SJSA1 (cell line): ENCODE results near the gene CDK9. TPM values are rescaled to one million over a fixed set of nuclear protein-coding genes. Genes with fewer than 3 reads are reported as not detected.

ENCODE experiments used
- DNase-seq, 2 experiments: peaks; one replicate each; pipeline ENCODE4 v3.0.0-alpha.2; 2015 to 2020; ENCODE audit warnings: low spot score in 2 of 2, low read depth in 1 of 2
- H3K27ac ChIP-seq: fragments of 250-450 bp; sonication (Bioruptor Pico); 2 replicates; pipeline ENCODE4 v1.5.1; 2020; ENCODE audit warnings: mild to moderate bottlenecking, moderate library complexity
- H3K27me3 ChIP-seq: fragments of 250-450 bp; sonication (Bioruptor Pico); replicated peaks from 2 replicates; pipeline ENCODE4 v1.5.1; 2020; ENCODE audit warnings: mild to moderate bottlenecking, moderate library complexity
- H3K36me3 ChIP-seq: fragments of 250-450 bp; sonication (Bioruptor Pico); 2 replicates; pipeline ENCODE4 v1.5.1; 2020; ENCODE audit warnings: mild to moderate bottlenecking
- H3K4me1 ChIP-seq: fragments of 250-450 bp; sonication (Bioruptor Pico); replicated peaks from 2 replicates; pipeline ENCODE4 v1.6.1; 2021; ENCODE audit warnings: mild to moderate bottlenecking
- H3K4me3 ChIP-seq: fragments of 250-450 bp; sonication (Bioruptor Pico); 2 replicates; pipeline ENCODE4 v1.5.1; 2020; ENCODE audit warnings: mild to moderate bottlenecking
- H3K9me3 ChIP-seq: fragments of 250-450 bp; sonication (Bioruptor Pico); replicated peaks from 2 replicates; pipeline ENCODE4 v1.5.1; 2020; ENCODE audit warnings: mild to moderate bottlenecking
- total RNA-seq: library from RNA; depleted of rRNA; stranded (reverse); fragments of >200 nt; shearing (Covaris generic); gene quantifications from 2 replicates; pipeline ENCODE4 v1.2.3, GENCODE V29; 2014

CDK9 gene
- total RNA-seq, 1 experiment from 2014 or later, result 21.4 TPM

- Histone ChIP-seq H3K27me3 (no peaks in the 10 kb centered on the region), H3K27ac (no peak overlapping the region), H3K36me3 (peaks cover 83% of the 10 kb centered on the region), H3K4me1 (peaks cover 6% of the 10 kb centered on the region), H3K4me3 (no peak overlapping the region), H3K9me3 (no peaks in the 10 kb centered on the region)
- no peak for DNase-seq
Observed at GRCh38 chr9:127809002-127809539, 23.2 kb downstream of the CDK9 start.

DNA sequence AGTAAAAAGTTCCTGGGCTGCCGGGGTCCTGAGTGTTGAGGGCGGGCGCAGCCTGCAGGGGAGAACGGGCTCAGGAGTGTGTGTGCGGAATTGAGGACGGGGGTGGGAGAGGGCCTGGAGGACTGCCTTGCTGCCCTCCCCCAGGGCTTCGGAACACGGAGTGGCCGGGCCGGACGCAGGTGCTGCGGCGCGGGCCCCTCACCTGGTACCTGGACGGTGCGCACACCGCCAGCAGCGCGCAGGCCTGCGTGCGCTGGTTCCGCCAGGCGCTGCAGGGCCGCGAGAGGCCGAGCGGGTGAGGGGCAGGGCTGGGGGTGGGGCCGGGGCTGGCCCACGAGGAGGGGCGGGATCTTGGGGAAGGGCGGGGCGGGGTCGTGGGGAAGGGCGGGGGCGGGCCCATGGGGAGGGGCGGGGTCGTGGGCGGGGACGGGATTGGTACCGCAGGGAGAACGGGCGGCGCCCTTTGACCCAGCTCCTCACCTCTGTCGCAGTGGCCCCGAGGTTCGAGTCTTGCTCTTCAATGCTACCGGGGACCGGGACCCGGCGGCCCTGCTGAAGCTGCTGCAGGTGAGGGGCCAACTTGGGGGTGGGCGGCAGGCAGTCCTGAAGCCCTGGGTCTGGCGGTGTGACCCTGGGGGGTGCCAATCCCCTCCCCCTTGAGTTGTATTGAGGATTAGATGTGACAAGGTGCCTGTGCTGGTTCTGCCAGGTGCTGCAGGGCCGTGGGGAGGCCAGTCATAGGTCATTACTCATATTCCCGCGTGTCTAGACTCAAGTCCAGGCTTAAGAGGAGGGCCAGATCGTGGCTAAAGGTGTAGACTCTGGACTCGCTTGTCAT, 23.9 kb downstream of the CDK9 start:
- no peak overlapping the region for H3K4me3 ChIP-seq
- H3K4me1 ChIP-seq, result no peaks in the 10 kb centered on the region
- no peak overlapping the region for H3K27ac ChIP-seq
- peaks cover 81% of the 10 kb centered on the region for H3K36me3 ChIP-seq
- no peaks in the 10 kb centered on the region for H3K27me3 ChIP-seq
- DNase-seq, result no peak
- H3K9me3 ChIP-seq, result no peaks in the 10 kb centered on the region

- Histone ChIP-seq H3K9me3 (no peaks in the 10 kb centered on the region), H3K4me3 (no peak overlapping the region), H3K4me1 (no peaks in the 10 kb centered on the region), H3K36me3 (peaks cover 81% of the 10 kb centered on the region), H3K27ac (no peak overlapping the region), H3K27me3 (no peaks in the 10 kb centered on the region)
- no peak for DNase-seq
Observed at GRCh38 chr9:127810378-127811187, 24.7 kb downstream of the CDK9 start.

DNA sequence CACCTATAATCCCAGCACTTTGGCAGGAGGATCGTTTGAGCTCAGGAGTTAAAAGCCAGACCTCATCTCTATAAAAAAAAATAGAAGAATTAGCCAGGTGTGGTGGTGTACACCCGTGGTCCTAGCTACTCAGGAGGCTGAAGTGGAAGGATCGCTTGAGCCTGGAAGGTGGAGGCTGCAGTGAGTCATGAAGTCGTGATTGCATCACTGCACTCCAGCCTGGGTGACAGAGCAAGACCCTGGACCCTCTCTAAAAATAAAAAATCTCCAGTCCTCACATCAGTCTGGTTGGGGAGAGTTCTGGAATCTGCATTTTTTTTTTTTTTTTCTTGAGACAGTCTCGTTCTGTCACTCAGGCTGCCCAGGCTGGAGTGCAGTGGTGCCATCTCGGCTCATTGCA, 26.2 kb downstream of the CDK9 start:
- DNase-seq, result no peak
- Histone ChIP-seq H3K9me3 (no peaks in the 10 kb centered on the region), H3K4me3 (no peak overlapping the region), H3K27me3 (no peaks in the 10 kb centered on the region), H3K4me1 (no peaks in the 10 kb centered on the region), H3K36me3 (peaks cover 81% of the 10 kb centered on the region), H3K27ac (no peak overlapping the region)

GRCh38 chr9:127812936-127813675, 27.3 kb downstream of the CDK9 start:
- Histone ChIP-seq H3K4me3 (no peak overlapping the region), H3K27me3 (no peaks in the 10 kb centered on the region), H3K36me3 (peaks cover 81% of the 10 kb centered on the region), H3K4me1 (no peaks in the 10 kb centered on the region), H3K27ac (no peak overlapping the region), H3K9me3 (no peaks in the 10 kb centered on the region)
- DNase-seq, result no peak

- Histone ChIP-seq H3K9me3 (no peaks in the 10 kb centered on the region), H3K27me3 (no peaks in the 10 kb centered on the region), H3K36me3 (peaks cover 81% of the 10 kb centered on the region), H3K27ac (no peak overlapping the region), H3K4me3 (no peak overlapping the region), H3K4me1 (no peaks in the 10 kb centered on the region)
- DNase-seq, result no peak
Observed at GRCh38 chr9:127813686-127814226, 27.9 kb downstream of the CDK9 start.

DNA sequence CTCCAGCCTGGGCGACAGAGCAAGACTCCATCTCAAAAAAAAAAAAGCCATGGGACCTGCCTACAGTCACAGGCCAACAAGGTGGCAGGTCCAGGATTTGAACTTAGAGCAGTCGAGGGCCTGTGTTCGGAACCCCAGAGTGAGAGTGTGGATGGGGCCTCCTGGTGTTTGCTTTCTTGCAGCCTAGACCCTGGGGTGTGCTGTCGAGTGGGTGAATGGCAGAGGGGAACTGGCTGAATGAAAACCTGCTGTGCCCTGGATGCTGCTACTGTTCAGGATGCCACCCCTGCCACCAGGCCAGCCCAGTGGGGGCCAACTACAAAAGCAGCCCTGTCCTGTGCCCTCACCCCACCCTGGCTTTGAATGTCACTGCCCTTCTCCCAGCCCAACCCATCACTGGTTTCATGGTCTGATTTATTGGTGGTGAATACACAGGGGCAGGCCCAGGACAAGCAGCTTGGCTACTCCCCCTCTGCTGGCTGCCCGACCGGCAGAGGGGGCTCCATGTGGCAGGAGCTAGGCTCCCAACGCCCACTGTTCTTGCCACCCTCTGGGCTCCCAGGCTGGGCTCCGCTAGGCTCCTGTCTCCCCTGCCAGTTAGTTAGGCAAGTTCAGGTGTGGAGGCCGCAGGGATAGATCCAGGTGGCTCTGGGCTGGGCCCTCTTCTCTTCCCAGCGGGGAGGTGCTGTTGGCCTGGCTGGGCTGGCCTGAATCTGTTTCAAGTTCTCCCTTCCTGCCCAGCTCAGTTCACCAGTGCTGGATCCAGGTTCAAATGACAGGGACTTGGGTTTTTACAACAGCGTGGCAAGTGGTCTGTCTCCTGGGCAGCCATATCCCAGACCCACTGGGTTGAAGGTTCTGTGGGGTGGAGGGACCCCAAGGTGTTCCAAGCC, 29.0 kb downstream of the CDK9 start:
- no peak for DNase-seq
- Histone ChIP-seq H3K4me1 (no peaks in the 10 kb centered on the region), H3K27me3 (no peaks in the 10 kb centered on the region), H3K4me3 (no peak overlapping the region), H3K36me3 (peaks cover 83% of the 10 kb centered on the region), H3K27ac (no peak overlapping the region), H3K9me3 (no peaks in the 10 kb centered on the region)

DNA sequence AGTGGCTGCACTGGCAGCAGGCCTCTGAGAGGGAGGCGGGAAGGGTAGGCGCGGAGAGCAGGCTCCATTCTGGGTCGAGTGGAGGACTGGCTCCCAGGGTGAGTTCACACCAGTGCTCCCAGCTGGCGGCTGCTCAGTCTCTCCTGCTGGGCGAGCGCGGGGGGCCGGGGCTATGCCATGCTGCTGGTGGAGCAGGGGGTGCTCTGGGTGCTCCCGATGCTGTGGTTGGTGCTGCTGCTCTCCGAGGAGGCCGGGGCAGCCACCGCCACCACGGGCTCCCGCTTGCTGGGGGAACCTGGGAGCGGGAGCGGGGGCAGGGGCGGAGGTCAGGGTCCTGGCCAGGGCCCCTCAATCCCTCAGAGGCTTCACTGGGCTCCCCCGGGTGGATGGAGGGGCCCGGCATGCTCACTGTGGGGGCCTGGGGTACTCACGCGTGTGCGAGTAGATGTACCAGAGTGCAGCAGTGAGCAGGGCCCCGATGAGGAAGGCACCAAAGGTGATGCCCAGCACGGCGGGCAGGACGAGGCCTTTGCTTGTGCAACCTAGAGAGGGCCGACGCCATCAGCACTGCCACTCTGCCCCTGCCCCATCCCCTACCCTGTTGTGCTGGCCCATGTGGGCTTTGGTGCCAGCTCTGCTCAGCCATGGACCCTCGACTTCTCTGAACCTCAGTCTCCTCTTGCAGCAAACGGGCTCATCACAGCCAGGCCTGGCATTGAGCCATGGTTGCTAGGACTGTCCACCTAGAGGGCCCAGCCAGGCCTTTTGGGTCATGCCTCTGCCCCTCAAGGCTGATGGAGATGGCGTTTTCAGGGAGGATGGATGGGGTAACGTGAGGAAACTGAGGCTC, 29.9 kb downstream of the CDK9 start:
- Histone ChIP-seq H3K4me3 (no peak overlapping the region), H3K27me3 (no peaks in the 10 kb centered on the region), H3K36me3 (peaks cover 75% of the 10 kb centered on the region), H3K9me3 (no peaks in the 10 kb centered on the region), H3K27ac (no peak overlapping the region), H3K4me1 (no peaks in the 10 kb centered on the region)
- DNase-seq, result no peak

DNA sequence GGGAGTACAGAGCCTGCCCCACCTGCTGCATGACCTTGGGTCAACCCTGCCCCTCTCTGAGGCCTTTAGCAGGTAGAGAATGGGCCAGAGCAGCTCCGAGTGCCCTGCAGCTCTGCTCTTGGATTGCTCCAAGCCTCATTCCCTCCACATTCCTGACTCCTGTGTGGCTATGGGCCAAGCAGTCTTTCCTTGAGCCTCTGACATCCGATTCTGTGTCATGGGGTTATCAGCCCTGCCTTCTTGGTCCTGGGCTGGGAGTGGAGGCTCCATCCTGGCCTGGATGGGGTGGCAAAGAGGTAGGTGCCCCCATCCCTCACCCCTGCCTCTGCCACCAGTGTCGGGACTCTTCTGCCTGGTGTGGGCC, 30.5 kb downstream of the CDK9 start:
- Histone ChIP-seq H3K27me3 (no peaks in the 10 kb centered on the region), H3K4me1 (no peaks in the 10 kb centered on the region), H3K9me3 (no peaks in the 10 kb centered on the region), H3K4me3 (no peak overlapping the region), H3K36me3 (peaks cover 78% of the 10 kb centered on the region), H3K27ac (no peak overlapping the region)
- DNase-seq, result no peak

DNA sequence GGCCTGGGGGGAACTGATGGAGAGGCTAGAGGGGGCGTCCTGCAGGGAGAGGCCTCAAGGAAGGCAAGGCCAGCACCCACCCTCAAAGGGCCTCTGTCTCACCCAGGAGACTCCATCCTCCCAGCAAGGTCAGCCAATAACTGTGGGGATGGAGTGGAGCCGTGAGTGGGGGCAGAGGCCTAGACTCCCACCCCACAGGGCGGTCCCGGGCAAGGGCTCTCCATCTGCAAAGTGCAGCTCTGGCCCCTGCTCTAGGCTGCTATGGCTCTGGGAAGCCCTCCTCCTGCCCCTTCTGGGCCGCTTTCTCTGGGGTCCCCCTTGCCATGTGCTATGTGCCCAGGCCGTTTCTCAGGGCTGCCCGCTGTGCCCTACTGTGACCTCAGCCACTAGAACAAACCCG, 30.9 kb downstream of the CDK9 start:
- no peaks in the 10 kb centered on the region for H3K9me3 ChIP-seq
- no peak overlapping the region for H3K27ac ChIP-seq
- H3K4me1 ChIP-seq, result no peaks in the 10 kb centered on the region
- no peak for DNase-seq
- H3K4me3 ChIP-seq, result no peak overlapping the region
- no peaks in the 10 kb centered on the region for H3K27me3 ChIP-seq
- peaks cover 74% of the 10 kb centered on the region for H3K36me3 ChIP-seq

- Histone ChIP-seq H3K27me3 (no peaks in the 10 kb centered on the region), H3K4me1 (no peaks in the 10 kb centered on the region), H3K27ac (no peak overlapping the region), H3K4me3 (no peak overlapping the region), H3K36me3 (peaks cover 67% of the 10 kb centered on the region), H3K9me3 (no peaks in the 10 kb centered on the region)
- no peak for DNase-seq
Observed at GRCh38 chr9:127817881-127818434, 32.1 kb downstream of the CDK9 start.

DNA sequence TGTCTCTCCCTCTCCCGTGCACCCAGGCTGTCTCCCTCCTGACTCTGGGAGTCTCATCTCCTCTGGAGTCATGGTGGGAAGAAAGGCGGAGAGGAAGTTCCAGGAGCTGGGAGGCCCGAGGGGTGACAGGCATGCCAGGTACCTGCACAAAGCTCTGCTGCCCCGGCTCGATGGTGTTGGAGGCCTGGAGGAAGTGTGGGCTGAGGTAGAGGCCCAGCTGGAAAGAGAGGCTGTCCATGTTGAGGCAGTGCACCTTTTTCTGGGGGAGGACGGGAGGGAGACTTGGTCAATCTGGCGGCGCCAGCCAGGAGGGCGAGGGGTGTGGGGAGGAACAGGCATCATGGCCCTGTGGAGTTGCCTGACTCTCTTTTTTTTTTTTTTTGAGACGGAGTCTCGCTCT, 32.7 kb downstream of the CDK9 start:
- no peak overlapping the region for H3K27ac ChIP-seq
- H3K27me3 ChIP-seq, result no peaks in the 10 kb centered on the region
- H3K4me3 ChIP-seq, result no peak overlapping the region
- no peaks in the 10 kb centered on the region for H3K4me1 ChIP-seq
- peaks cover 61% of the 10 kb centered on the region for H3K36me3 ChIP-seq
- no peak for DNase-seq
- no peaks in the 10 kb centered on the region for H3K9me3 ChIP-seq
